ENCODE measurements around the gene GPD1.
"Not testable (repeated sequence)": the region's sequence is repeated elsewhere in the genome, so short reads cannot be mapped to it uniquely, and the experiment has no call there.

GRCh38 chr12:50154947-50155346 is 51.1 kb downstream of the GPD1 start:
- TF ChIP-seq POLR2AphosphoS5 (IDR thresholded peaks at IDR 0.05; ENCODE audit: borderline replicate concordance, low read depth, low read length); EZH2 (IDR thresholded peaks at IDR 0.05): not testable (repeated sequence)

Data from SK-N-MC (cell line).